ENCODE data around the gene TMEM238L. TPM values are rescaled to one million over a fixed set of nuclear protein-coding genes. Genes with fewer than 3 reads are reported as not detected.

The TMEM238L gene
- total RNA-seq, 1 donor: not detected

GRCh38 chr17:10836966-10837590 is 33.2 kb upstream of the TMEM238L start:
- no peak overlapping the region for H3K27ac ChIP-seq (ENCODE audit: low read depth, low read length)
- H3K4me1 ChIP-seq (ENCODE audit: insufficient read depth, low read length): no peaks in the 10 kb centered on the region
- H3K36me3 ChIP-seq (ENCODE audit: insufficient read depth, low read length): no peaks in the 10 kb centered on the region
- no peak overlapping the region for H3K4me3 ChIP-seq (ENCODE audit: insufficient read depth, low read length)
- no peaks in the 10 kb centered on the region for H3K27me3 ChIP-seq (ENCODE audit: insufficient read depth, low read length)
- TF ChIP-seq CTCF (IDR thresholded peaks at IDR 0.05; ENCODE audit: extremely low read depth, low read depth, low read length): no peak
- no peak overlapping the region for H3K4me2 ChIP-seq (ENCODE audit: insufficient read depth, low read length)
- H2AFZ ChIP-seq (ENCODE audit: low read length): no peak overlapping the region
- H3K9me3 ChIP-seq (ENCODE audit: low read depth, low read length): no peaks in the 10 kb centered on the region
- H4K20me1 ChIP-seq (ENCODE audit: insufficient read depth, low read length): no peaks in the 10 kb centered on the region
- no peaks in the 10 kb centered on the region for H3K79me2 ChIP-seq (ENCODE audit: insufficient read depth, low read length)
- DNase-seq (ENCODE audit: insufficient read length, low spot score, missing footprints): no peak

- H3K9me3 ChIP-seq (ENCODE audit: low read depth, low read length): no peaks in the 10 kb centered on the region
- no peaks in the 10 kb centered on the region for H3K79me2 ChIP-seq (ENCODE audit: insufficient read depth, low read length)
- no peak overlapping the region for H3K4me2 ChIP-seq (ENCODE audit: insufficient read depth, low read length)
- no peaks in the 10 kb centered on the region for H3K36me3 ChIP-seq (ENCODE audit: insufficient read depth, low read length)
- H3K4me3 ChIP-seq (ENCODE audit: insufficient read depth, low read length): no peak overlapping the region
- no peak for DNase-seq (ENCODE audit: insufficient read length, low spot score, missing footprints)
- no peak overlapping the region for H2AFZ ChIP-seq (ENCODE audit: low read length)
- H4K20me1 ChIP-seq (ENCODE audit: insufficient read depth, low read length): no peaks in the 10 kb centered on the region
- no peak overlapping the region for H3K27ac ChIP-seq (ENCODE audit: low read depth, low read length)
- H3K4me1 ChIP-seq (ENCODE audit: insufficient read depth, low read length): no peaks in the 10 kb centered on the region
- no peak for TF ChIP-seq CTCF (IDR thresholded peaks at IDR 0.05; ENCODE audit: extremely low read depth, low read depth, low read length)
- no peaks in the 10 kb centered on the region for H3K27me3 ChIP-seq (ENCODE audit: insufficient read depth, low read length)
Measured at GRCh38 chr17:10836145-10836544, 32.2 kb upstream of the TMEM238L start.

- Histone ChIP-seq H3K9me3 (ENCODE audit: low read depth, low read length) (no peaks in the 10 kb centered on the region), H3K27ac (ENCODE audit: low read depth, low read length) (no peak overlapping the region), H3K4me3 (ENCODE audit: insufficient read depth, low read length) (no peak overlapping the region), H4K20me1 (ENCODE audit: insufficient read depth, low read length) (no peaks in the 10 kb centered on the region), H3K79me2 (ENCODE audit: insufficient read depth, low read length) (no peaks in the 10 kb centered on the region), H2AFZ (ENCODE audit: low read length) (no peak overlapping the region), H3K27me3 (ENCODE audit: insufficient read depth, low read length) (no peaks in the 10 kb centered on the region), H3K36me3 (ENCODE audit: insufficient read depth, low read length) (no peaks in the 10 kb centered on the region), H3K4me1 (ENCODE audit: insufficient read depth, low read length) (no peaks in the 10 kb centered on the region), H3K4me2 (ENCODE audit: insufficient read depth, low read length) (no peak overlapping the region)
- DNase-seq (ENCODE audit: insufficient read length, low spot score, missing footprints): no peak
- TF ChIP-seq CTCF (IDR thresholded peaks at IDR 0.05; ENCODE audit: extremely low read depth, low read depth, low read length): no peak
Measured at GRCh38 chr17:10831696-10832095, 27.8 kb upstream of the TMEM238L start.

- Histone ChIP-seq H2AFZ (ENCODE audit: low read length) (no peak overlapping the region), H3K9me3 (ENCODE audit: low read depth, low read length) (no peaks in the 10 kb centered on the region), H3K79me2 (ENCODE audit: insufficient read depth, low read length) (no peaks in the 10 kb centered on the region), H3K27ac (ENCODE audit: low read depth, low read length) (no peak overlapping the region), H3K4me3 (ENCODE audit: insufficient read depth, low read length) (no peak overlapping the region), H3K27me3 (ENCODE audit: insufficient read depth, low read length) (no peaks in the 10 kb centered on the region), H4K20me1 (ENCODE audit: insufficient read depth, low read length) (no peaks in the 10 kb centered on the region), H3K4me2 (ENCODE audit: insufficient read depth, low read length) (no peak overlapping the region), H3K36me3 (ENCODE audit: insufficient read depth, low read length) (no peaks in the 10 kb centered on the region), H3K4me1 (ENCODE audit: insufficient read depth, low read length) (no peaks in the 10 kb centered on the region)
- DNase-seq (ENCODE audit: insufficient read length, low spot score, missing footprints): no peak
- no peak for TF ChIP-seq CTCF (IDR thresholded peaks at IDR 0.05; ENCODE audit: extremely low read depth, low read depth, low read length)
Measured at GRCh38 chr17:10827898-10828552, 24.1 kb upstream of the TMEM238L start.

Measured in osteoblast (primary cell).